ENCODE measurements around the gene FGF2. TPM values are rescaled to one million over a fixed set of nuclear protein-coding genes. Genes with fewer than 3 reads are reported as not detected.
"Not testable (repeated sequence)": the region's sequence is repeated elsewhere in the genome, so short reads cannot be mapped to it uniquely, and the experiment has no call there.

FGF2 gene
- total RNA-seq, 1 donor from 2014 or later, result 8.1 TPM

DNA sequence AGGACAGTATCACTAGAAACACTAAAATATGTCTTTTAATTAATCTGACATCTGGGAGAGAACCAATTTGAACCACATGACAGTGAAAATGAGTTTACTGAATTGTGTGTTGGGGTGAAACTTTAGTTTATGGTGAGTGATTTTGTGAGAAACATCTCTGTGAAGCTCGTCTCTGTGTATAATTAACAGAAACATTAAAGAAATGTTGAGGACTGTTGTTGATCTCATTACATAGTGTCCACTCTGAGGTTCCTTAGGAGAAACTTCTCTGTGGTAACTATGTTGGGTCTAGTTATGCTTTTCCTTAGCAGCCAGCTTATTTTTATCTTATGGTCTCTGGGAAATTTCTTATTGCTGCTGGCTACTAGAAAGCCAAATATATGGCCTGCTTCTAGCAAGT, 15.8 kb downstream of the FGF2 start:
- TF ChIP-seq, protein P1, sequence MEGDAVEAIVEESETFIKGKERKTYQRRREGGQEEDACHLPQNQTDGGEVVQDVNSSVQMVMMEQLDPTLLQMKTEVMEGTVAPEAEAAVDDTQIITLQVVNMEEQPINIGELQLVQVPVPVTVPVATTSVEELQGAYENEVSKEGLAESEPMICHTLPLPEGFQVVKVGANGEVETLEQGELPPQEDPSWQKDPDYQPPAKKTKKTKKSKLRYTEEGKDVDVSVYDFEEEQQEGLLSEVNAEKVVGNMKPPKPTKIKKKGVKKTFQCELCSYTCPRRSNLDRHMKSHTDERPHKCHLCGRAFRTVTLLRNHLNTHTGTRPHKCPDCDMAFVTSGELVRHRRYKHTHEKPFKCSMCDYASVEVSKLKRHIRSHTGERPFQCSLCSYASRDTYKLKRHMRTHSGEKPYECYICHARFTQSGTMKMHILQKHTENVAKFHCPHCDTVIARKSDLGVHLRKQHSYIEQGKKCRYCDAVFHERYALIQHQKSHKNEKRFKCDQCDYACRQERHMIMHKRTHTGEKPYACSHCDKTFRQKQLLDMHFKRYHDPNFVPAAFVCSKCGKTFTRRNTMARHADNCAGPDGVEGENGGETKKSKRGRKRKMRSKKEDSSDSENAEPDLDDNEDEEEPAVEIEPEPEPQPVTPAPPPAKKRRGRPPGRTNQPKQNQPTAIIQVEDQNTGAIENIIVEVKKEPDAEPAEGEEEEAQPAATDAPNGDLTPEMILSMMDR (IDR thresholded peaks at IDR 0.05), result no peak

DNA sequence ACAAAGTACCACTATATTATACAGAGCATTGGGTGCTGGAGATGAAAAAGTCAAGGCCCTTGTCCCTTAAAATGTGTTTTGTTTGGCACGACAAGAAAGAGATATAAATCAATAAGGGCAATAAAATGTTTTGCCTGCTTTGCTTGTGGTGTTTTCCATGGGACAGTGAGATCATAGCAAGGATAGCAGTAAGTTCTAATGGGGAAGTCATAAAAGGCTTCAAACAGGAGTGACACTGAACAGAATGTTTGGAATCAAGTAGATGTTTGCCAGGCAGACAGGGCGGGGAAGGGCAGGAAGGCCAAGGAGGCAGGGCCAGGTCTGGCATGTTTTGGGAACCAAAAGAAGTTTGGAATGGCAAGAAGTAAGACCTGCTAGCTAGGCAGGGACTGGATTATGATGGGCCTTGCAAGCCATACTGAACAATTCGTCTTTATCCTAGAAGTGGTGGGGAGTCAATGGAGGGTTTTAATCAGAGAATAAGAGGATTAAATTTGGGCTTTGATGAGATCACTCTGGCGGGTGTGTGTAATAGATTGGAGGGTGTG, 16.4 kb downstream of the FGF2 start:
- Histone ChIP-seq H3K27ac (no peak overlapping the region), H3K36me3 (no peaks in the 10 kb centered on the region), H3K4me3 (no peak overlapping the region), H3K27me3 (ENCODE audit: low read depth) (no peaks in the 10 kb centered on the region), H3K9me3 (no peaks in the 10 kb centered on the region), H3K4me1 (no peaks in the 10 kb centered on the region)
- intact Hi-C loops (cut with DNase I), result no loop called here
- ATAC-seq, result peak in 1 of 2 donors; percentile 45
- TF ChIP-seq, protein P1 (IDR thresholded peaks at IDR 0.05), result no peak
- no peak for DNase-seq

More for the DNA sequence above, 15.8 kb downstream of the FGF2 start:
- no peak for DNase-seq
- H3K36me3 ChIP-seq, result no peaks in the 10 kb centered on the region
- no peak for ATAC-seq
- H3K27ac ChIP-seq, result no peak overlapping the region
- no peaks in the 10 kb centered on the region for H3K4me1 ChIP-seq
- H3K9me3 ChIP-seq, result no peaks in the 10 kb centered on the region
- intact Hi-C loops (cut with DNase I), result no loop called here
- no peak overlapping the region for H3K4me3 ChIP-seq
- no peaks in the 10 kb centered on the region for H3K27me3 ChIP-seq (ENCODE audit: low read depth)

DNA sequence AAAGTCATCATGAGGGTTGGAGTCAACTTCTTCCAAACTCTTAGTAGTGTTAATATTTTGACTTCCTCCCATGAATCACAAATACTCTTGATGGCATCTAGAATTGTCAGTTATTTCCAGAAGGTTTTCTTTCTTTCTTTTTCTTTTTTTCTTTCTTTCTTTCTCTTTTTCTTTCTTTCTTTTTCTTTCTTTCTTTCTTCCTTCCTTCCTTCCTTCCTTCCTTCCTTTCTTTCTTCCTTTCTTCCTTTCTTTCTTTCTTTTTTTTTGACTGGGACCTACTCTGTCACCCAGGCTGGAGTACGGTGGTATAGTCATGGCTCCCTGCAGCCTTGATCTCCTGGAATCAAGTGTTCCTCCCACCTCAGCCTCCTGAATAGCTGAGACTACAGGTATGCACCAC, 17.8 kb downstream of the FGF2 start:
- H3K27me3 ChIP-seq (ENCODE audit: low read depth); H3K4me1 ChIP-seq; intact Hi-C loops (cut with DNase I); H3K4me3 ChIP-seq; H3K27ac ChIP-seq; H3K9me3 ChIP-seq; ATAC-seq; DNase-seq; H3K36me3 ChIP-seq: not testable (repeated sequence)

DNA sequence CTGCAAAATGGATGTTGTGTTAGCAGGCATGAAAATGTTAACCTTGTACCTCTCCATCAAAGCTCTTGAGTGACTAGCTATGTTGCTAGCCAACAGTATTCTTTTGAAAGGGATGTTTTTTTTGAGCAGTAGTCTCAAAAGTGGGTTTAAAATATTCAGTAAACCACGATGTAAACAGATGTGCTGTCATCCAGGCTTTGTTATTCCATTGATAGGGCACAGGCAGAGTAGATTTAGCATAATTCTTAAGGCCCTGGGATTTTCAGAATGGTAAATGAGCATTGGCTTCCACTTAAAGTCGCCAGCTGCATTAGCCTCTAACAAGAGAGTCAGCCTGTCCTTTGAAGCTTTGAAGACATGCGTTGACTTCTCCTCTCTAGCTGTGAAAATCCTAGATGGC, 18.4 kb downstream of the FGF2 start:
- ATAC-seq (no peak), DNase-seq (no peak)
- H3K4me1 ChIP-seq, result no peaks in the 10 kb centered on the region
- H3K27me3 ChIP-seq (ENCODE audit: low read depth), result no peaks in the 10 kb centered on the region
- TF ChIP-seq, protein P1 (IDR thresholded peaks at IDR 0.05), result no peak
- intact Hi-C loops (cut with DNase I), result no loop called here
- H3K36me3 ChIP-seq, result no peaks in the 10 kb centered on the region
- no peak overlapping the region for H3K27ac ChIP-seq
- no peak overlapping the region for H3K4me3 ChIP-seq
- H3K9me3 ChIP-seq, result no peaks in the 10 kb centered on the region

DNA sequence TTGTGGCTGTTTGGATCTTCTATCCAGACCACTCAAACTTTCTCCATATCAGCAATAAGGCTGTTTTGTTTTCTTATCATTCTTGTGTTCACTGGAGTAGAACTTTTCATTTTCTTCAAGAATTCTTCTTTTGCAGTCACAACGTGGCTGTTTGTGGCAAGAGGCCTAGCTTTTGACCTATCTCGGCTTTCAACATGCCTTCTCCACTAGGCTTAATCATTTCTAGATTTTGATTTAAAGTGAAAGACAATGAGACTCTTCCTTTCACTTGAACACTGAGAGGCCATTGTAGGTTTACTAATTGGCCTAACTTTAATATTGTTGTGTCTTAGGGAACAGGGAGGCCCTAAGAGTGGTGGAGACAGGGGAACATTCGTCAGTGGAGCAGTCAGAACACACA, 19.1 kb downstream of the FGF2 start:
- no peaks in the 10 kb centered on the region for H3K9me3 ChIP-seq
- no peak overlapping the region for H3K27ac ChIP-seq
- TF ChIP-seq, protein P1 (IDR thresholded peaks at IDR 0.05), result no peak
- H3K27me3 ChIP-seq (ENCODE audit: low read depth), result no peaks in the 10 kb centered on the region
- intact Hi-C loops (cut with DNase I), result no loop called here
- no peaks in the 10 kb centered on the region for H3K36me3 ChIP-seq
- ATAC-seq (no peak), DNase-seq (no peak)
- H3K4me3 ChIP-seq, result no peak overlapping the region
- no peaks in the 10 kb centered on the region for H3K4me1 ChIP-seq

DNA sequence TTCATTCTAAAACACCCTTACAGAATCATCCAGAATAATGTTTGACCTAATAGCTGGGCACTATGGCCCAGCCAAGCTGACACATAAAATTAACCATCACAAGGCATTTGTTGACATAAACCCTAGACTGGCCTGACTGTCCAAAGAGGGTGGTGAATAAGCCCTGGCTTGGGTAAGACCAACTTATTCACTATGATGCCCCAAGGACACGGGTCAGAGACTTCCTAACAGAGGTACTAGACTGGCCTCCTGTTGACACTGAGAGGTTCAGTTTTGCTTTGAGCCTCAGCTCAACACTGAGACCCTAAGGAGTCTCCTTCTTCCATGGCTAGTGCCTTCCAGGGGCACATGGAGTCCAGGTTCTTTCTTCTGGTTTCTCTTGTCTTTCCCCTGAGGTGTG, 21.3 kb downstream of the FGF2 start:
- no peak for DNase-seq
- ATAC-seq, result no peak
- Histone ChIP-seq H3K9me3 (no peaks in the 10 kb centered on the region), H3K27me3 (ENCODE audit: low read depth) (no peaks in the 10 kb centered on the region), H3K4me1 (no peaks in the 10 kb centered on the region), H3K36me3 (no peaks in the 10 kb centered on the region), H3K27ac (no peak overlapping the region), H3K4me3 (no peak overlapping the region)
- TF ChIP-seq, protein P1 (IDR thresholded peaks at IDR 0.05), result no peak
- intact Hi-C loops (cut with DNase I), result no loop called here

DNA sequence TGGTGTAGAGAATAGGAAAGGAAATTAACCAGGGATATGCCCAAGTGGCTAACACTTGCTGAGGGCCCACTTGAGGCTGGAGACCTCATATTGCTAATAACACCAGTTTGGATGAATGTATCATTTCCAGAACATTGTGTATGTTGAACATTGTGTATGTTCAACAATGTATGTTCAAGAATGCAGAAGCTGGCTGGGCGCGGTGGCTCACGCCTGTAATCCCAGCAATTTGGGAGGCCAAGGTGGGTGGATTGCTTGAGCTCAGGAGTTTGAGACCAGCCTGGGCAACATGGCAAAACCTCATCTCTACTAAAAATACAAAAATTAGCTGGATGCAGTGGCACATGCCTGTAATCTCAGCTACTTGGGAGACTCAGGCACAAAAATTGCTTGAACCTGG, 23.2 kb downstream of the FGF2 start:
- ATAC-seq; H3K9me3 ChIP-seq; intact Hi-C loops (cut with DNase I); H3K27me3 ChIP-seq (ENCODE audit: low read depth); H3K4me1 ChIP-seq; H3K27ac ChIP-seq; H3K4me3 ChIP-seq; DNase-seq; H3K36me3 ChIP-seq: not testable (repeated sequence)
